NT2/D1 (cell line): ENCODE measurements around the gene ARHGEF10L.

Source experiments
- SUZ12 ChIP-seq: IDR thresholded peaks from 2 replicates; pipeline ENCODE4 v1.6.1; 2011; ENCODE audit not compliant: insufficient read length, insufficient read depth; ENCODE audit errors: extremely low read depth
- YY1 ChIP-seq: IDR thresholded peaks from 2 replicates; pipeline ENCODE4 v1.6.1; 2011; ENCODE audit not compliant: insufficient read length, insufficient read depth
- ZNF274 ChIP-seq: IDR thresholded peaks from 2 replicates; pipeline ENCODE4 v1.6.1; 2011; ENCODE audit warnings: mild to moderate bottlenecking, low read depth, low read length

DNA sequence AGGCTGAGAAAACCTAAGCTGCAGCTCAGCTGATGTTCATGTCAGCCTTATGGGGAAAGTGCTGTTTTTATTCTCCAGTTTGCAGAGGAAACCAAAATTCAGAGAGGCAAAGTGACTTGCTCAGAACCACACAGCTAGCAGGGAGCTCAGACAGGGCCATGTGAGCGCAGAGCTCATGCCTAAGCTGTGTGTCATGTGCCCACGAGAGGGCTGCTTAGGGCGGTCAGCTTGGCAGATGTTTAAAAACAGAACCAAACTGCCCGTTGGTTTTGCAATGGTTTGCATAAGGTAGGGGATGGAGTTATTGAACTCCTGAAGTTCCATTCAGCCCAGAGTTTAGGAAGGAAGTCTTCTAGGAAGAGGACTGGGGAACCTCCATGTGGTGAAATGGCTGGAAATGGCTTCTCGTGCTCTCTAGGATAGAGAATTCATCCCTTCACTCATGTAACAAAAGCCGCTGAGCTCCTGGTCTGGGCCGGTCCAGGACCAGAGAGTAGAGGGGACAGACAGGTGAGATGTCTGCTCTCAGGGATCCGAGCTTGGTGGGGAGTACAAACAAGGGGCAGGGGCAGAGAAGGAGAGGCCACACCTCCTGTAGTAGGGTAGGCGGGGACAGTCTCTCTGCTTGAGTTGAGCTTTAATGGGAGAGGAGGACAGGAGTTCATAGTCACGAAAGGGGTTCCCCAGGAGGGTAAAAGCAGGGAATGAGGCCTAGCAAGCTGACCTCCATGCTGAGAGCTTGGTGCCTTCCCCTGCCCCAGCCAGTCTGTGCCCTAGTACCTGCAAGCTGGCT is 46.9 kb downstream of the ARHGEF10L start:
- no peak for TF ChIP-seq YY1
- TF ChIP-seq SUZ12, result no peak
- TF ChIP-seq ZNF274, result no peak
